Activated CD4-positive, alpha-beta T cell treated with anti-CD3 and anti-CD28 coated beads, Interleukin-2, amount 50 U/mL, for 1 hour (primary cell): ENCODE measurements around the gene CNFN.

ENCODE experiments used
- DNase-seq: peaks from one replicate; pipeline ENCODE4 v3.0.0-alpha.2; 2020

CNFN gene

GRCh38 chr19:42370626-42371175, 19.4 kb downstream of the CNFN start:
- no peak for DNase-seq

- DNase-seq, result no peak
These were observed 20.0 kb downstream of the CNFN start for GRCh38 chr19:42370068-42370520.

- no peak for DNase-seq
These were observed 20.5 kb downstream of the CNFN start for GRCh38 chr19:42369433-42370067.

- no peak for DNase-seq
These were observed 21.3 kb downstream of the CNFN start for GRCh38 chr19:42368765-42369164.

GRCh38 chr19:42368360-42368759, 21.7 kb downstream of the CNFN start:
- no peak for DNase-seq

- DNase-seq, result no peak
These were observed 22.2 kb downstream of the CNFN start for GRCh38 chr19:42367929-42368328.

GRCh38 chr19:42366673-42367072, 23.4 kb downstream of the CNFN start:
- DNase-seq, result no peak

GRCh38 chr19:42363614-42364346, 26.3 kb downstream of the CNFN start:
- DNase-seq, result no peak

- no peak for DNase-seq
These were observed 27.1 kb downstream of the CNFN start for GRCh38 chr19:42362891-42363440.

- no peak for DNase-seq
These were observed 27.8 kb downstream of the CNFN start for GRCh38 chr19:42362342-42362741.

GRCh38 chr19:42361545-42361910, 28.6 kb downstream of the CNFN start:
- no peak for DNase-seq

GRCh38 chr19:42360787-42361544, 29.1 kb downstream of the CNFN start:
- DNase-seq, result no peak

GRCh38 chr19:42357290-42357689, 32.8 kb downstream of the CNFN start:
- no peak for DNase-seq

- DNase-seq, result no peak
These were observed 33.4 kb downstream of the CNFN start for GRCh38 chr19:42356686-42357085.

GRCh38 chr19:42355896-42356295, 34.2 kb downstream of the CNFN start:
- DNase-seq, result no peak

- DNase-seq, result no peak
These were observed 36.6 kb downstream of the CNFN start for GRCh38 chr19:42353341-42354015.

- peak; percentile 3 for DNase-seq
These were observed 37.5 kb downstream of the CNFN start for GRCh38 chr19:42352301-42353259.

GRCh38 chr19:42351079-42351735, 38.9 kb downstream of the CNFN start:
- no peak for DNase-seq

- no peak for DNase-seq
These were observed 39.7 kb downstream of the CNFN start for GRCh38 chr19:42350417-42350816.

GRCh38 chr19:42349378-42350107, 40.6 kb downstream of the CNFN start:
- DNase-seq, result no peak
